ENCODE data around the gene EVPL. TPM values are rescaled to one million over a fixed set of nuclear protein-coding genes. Genes with fewer than 3 reads are reported as not detected.

EVPL gene
- total RNA-seq, 2 experiments from 2014 or later = 0.04 to 0.16 TPM

DNA sequence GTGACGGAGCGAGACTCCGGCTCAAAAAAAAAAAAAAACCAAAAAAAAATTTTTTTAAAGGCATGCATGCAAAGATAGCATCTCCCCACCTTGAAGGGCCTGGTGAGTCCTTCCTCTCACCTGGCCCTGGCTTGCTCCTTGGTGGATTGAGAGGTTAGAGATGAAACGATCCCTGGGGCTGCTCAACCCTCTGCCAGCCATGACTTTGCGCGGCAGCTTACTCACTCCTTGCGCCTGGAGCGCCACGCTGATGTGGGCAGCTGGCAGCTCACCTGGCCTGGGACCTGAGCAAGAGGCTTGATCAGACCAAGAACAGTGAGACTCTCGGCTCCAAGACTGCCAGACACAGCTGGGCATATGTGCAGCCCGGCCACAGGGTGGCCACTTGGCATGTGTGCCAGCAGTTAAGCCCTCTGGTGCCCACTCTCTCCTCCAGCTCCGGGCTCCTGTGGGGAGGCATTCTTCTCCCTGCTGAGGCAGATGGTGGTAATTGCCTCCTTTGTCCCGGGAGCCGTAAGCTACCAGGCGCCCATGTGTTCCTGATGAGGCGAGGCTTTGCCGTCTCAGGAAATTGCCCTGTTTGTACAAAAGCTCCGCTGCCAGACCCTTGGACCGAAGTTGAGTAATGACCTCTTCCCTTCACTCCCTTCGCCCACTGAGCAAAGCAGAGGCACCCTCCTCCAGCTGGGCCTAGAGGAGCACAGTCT, 5.1 kb upstream of the EVPL start:
- Mint-ChIP-seq H3K4me3 (no peak overlapping the region), H3K4me1 (peaks cover 14% of the 10 kb centered on the region), H3K36me3 (ENCODE audit: low read depth) (no peaks in the 10 kb centered on the region), H3K27me3 (no peaks in the 10 kb centered on the region), H3K27ac (no peak overlapping the region), H3K9me3 (ENCODE audit: low read depth) (no peaks in the 10 kb centered on the region)
- POLR2A ChIA-PET = interaction anchor here (0.7 to 0.9 kb wide), 3 partner anchors 13 to 240 kb away, joined by 3 to 8 read pairs (median 5); no protein-coding TSS in a partner anchor
- intact Hi-C loops (cut with DNase I, micrococcal nuclease) = no loop called here
- DNase-seq (no peak), ATAC-seq (no peak)
- CTCF ChIA-PET = interaction anchor here (0.6 to 0.9 kb wide), 6 partner anchors 16 to 248 kb away, joined by 3 read pairs; no protein-coding TSS in a partner anchor

DNA sequence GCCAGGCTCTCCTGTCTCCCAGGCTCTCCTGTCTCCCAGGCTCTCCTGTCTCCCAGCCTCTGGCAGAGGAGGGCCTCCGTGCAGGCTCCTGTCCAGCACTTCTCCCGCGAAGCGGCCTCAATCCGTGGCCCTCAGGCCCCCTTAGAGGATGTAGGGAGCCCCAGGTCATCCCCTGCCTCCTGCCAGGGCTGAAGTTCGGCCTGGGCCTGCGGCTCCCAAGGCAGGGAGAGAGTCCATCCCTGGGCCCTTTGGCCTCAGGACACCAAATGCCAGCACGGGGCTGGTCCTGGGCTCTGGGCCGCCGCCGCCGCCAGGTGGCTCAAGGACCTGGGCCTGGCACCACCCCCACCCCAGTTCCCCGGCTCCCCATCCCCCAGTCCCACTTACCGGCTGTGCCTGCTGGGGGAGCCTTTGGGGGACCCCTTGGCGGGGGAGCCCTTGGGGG, 370 bp downstream of the EVPL start:
- no peaks in the 10 kb centered on the region for H3K27me3 Mint-ChIP-seq
- no peak overlapping the region for H3K4me3 Mint-ChIP-seq
- DNase-seq (no peak), ATAC-seq (no peak)
- intact Hi-C loops (cut with DNase I, micrococcal nuclease) = no loop called here
- CTCF ChIA-PET = no interaction called here
- peaks cover 12% of the 10 kb centered on the region for H3K4me1 Mint-ChIP-seq
- H3K36me3 Mint-ChIP-seq (ENCODE audit: low read depth) = no peaks in the 10 kb centered on the region
- H3K27ac Mint-ChIP-seq = no peak overlapping the region
- POLR2A ChIA-PET = no interaction called here
- H3K9me3 Mint-ChIP-seq (ENCODE audit: low read depth) = no peaks in the 10 kb centered on the region

DNA sequence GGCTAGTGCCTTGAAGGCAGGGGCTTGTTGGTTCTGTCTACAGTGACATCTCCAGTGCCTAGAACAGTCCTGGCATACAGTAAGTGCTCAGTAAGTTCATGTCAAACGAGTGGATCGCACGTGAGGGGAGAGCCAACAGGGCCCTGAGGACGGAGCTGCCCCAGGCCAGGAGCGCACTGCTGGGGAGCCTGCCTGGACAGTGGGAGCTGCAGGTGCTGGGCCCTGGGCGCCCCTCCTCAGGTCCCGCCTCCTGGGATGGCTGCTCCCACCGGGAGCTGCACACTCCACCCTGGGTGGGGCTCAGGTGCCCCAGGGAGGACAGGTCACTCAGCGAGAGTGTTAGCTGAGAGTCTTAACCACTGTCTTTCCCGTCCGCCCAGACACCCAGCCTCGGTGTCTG, 1.8 kb downstream of the EVPL start:
- CTCF ChIA-PET = no interaction called here

DNA sequence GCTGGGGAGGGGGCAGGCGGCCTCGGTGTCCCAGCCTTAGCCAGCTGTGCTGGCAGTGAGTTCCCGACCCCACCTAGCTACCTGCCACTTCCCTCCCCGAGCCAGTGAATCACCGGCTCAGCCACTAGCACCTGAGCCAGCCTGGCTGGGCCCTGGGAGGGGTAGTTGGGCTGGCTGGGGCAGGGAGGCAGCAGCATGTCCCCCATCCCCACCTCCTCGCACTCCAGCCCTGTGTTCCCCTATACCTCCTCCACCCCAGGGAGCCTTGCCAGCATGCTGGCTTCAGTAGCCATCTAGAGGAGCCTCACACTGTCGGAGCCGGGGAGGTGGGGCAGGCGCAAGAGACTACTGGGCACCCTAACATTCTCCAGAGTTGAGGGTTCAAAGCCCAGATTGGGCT, 2.8 kb downstream of the EVPL start:
- no peaks in the 10 kb centered on the region for H3K36me3 Mint-ChIP-seq (ENCODE audit: low read depth)
- CTCF ChIA-PET = no interaction called here
- ATAC-seq (no peak), DNase-seq (no peak)
- no peaks in the 10 kb centered on the region for H3K27me3 Mint-ChIP-seq
- POLR2A ChIA-PET = no interaction called here
- H3K4me3 Mint-ChIP-seq = no peak overlapping the region
- H3K27ac Mint-ChIP-seq = no peak overlapping the region
- H3K4me1 Mint-ChIP-seq = peaks cover 5% of the 10 kb centered on the region
- intact Hi-C loops (cut with DNase I, micrococcal nuclease) = no loop called here
- no peaks in the 10 kb centered on the region for H3K9me3 Mint-ChIP-seq (ENCODE audit: low read depth)

More for the DNA sequence above, 1.8 kb downstream of the EVPL start:
- Mint-ChIP-seq H3K27ac (no peak overlapping the region), H3K27me3 (no peaks in the 10 kb centered on the region), H3K9me3 (ENCODE audit: low read depth) (no peaks in the 10 kb centered on the region), H3K4me3 (no peak overlapping the region), H3K36me3 (ENCODE audit: low read depth) (no peaks in the 10 kb centered on the region), H3K4me1 (peaks cover 12% of the 10 kb centered on the region)
- DNase-seq (no peak), ATAC-seq (no peak)
- intact Hi-C loops (cut with DNase I, micrococcal nuclease) = no loop called here
- POLR2A ChIA-PET = no interaction called here

DNA sequence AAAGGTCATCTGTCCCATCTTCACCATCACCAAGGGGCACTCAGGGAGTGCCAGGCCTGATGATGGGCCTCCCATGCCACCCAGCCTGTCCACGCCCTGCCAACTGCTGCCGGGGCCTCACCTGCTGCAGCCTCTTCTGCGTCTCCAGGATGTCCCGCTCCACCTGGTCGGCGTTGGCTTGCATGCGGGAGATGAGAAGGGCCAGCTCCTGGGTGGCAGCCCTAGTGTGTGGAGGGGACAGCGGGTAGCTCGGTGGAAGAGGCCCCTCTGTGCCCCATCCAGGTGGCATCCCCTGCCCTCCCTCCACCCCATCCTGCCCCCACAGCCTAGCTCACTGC, 3.2 kb downstream of the EVPL start:
- intact Hi-C loops (cut with DNase I, micrococcal nuclease) = no loop called here
- ATAC-seq (no peak), DNase-seq (no peak)
- Mint-ChIP-seq H3K27me3 (no peaks in the 10 kb centered on the region), H3K27ac (no peak overlapping the region), H3K9me3 (ENCODE audit: low read depth) (no peaks in the 10 kb centered on the region), H3K36me3 (ENCODE audit: low read depth) (no peaks in the 10 kb centered on the region), H3K4me1 (no peaks in the 10 kb centered on the region), H3K4me3 (no peak overlapping the region)
- ChIA-PET POLR2A (no interaction called here), CTCF (interaction anchor here (0.6 kb wide), 2 partner anchors 96 to 266 kb away, joined by 3 read pairs; no protein-coding TSS in a partner anchor)

DNA sequence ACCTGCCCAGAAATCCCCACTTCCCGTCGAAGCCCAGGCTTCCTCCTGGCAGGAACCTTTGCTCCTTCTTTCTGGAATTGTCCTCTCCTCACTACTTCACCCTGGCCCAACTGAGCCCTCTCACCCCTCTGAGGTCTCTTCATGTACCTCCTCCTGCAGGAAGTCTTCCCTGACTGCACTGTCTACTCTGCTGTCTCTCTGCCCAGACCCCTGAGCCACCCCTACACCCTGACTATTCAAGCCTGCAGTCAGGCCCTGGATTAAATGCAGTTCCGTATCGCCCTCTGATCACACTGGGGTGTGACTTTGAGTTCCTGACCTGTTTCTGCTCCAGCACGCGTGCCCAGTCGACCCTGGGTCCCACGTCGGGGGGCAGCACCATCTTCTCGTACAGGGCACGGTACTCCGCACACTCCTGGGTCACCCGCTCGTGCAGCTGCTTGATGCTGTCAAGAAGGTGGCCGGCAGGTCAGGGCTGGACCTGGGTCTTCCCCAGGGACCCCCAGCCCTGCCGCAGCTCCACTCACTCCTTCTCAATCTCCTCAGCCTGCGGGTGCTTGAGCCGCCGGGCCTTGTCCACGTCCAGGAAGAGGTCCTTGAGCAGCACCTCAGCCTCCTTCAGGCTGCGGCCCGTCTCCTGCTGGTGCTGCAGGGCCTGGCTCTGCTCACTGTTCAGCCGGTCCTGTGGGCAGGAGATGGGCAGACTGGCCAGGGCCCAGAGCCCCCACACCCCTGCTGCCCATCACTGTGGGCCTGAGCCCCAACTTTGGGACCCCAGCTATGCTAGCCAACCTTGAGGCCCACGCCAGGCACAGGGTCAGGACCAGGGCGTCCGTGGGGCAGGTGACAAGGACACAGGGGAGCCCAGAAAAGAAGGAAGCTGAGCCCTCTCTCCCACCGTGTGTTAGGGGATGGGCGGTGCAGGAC, 3.9 kb downstream of the EVPL start:
- H3K27ac Mint-ChIP-seq = no peak overlapping the region
- DNase-seq (no peak), ATAC-seq (no peak)
- no peaks in the 10 kb centered on the region for H3K9me3 Mint-ChIP-seq (ENCODE audit: low read depth)
- intact Hi-C loops (cut with DNase I, micrococcal nuclease) = no loop called here
- no peaks in the 10 kb centered on the region for H3K27me3 Mint-ChIP-seq
- no peak overlapping the region for H3K4me3 Mint-ChIP-seq
- ChIA-PET CTCF (interaction anchor here (0.6 to 1.5 kb wide), 3 partner anchors 9 to 266 kb away, joined by 3 to 5 read pairs (median 3); no protein-coding TSS in a partner anchor), POLR2A (no interaction called here)
- H3K36me3 Mint-ChIP-seq (ENCODE audit: low read depth) = no peaks in the 10 kb centered on the region
- H3K4me1 Mint-ChIP-seq = no peaks in the 10 kb centered on the region

DNA sequence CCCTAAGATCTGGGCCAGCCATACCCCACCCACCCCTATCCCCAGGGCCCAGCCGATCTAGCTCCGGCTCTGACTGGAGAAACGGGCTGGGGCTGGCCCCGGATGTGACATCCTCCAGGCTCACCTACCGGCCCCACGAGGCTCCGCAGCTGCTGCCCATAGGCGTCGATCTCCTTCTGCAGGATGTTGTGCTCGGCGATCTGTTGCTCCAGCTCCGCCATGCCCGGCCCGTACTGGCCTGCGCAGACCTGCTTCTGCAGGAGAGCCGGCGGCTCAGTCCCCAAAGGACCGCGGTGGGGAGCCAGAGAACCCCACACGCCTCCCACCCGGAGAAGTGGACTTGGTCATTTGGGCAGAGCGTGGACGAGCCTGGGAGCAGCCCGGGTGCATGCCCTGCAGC, 4.8 kb downstream of the EVPL start:
- ATAC-seq (no peak), DNase-seq (no peak)
- Mint-ChIP-seq H3K9me3 (ENCODE audit: low read depth) (no peaks in the 10 kb centered on the region), H3K27ac (no peak overlapping the region), H3K4me1 (no peaks in the 10 kb centered on the region), H3K4me3 (no peak overlapping the region), H3K36me3 (ENCODE audit: low read depth) (no peaks in the 10 kb centered on the region), H3K27me3 (no peaks in the 10 kb centered on the region)
- ChIA-PET POLR2A (no interaction called here), CTCF (interaction anchor here (1.5 kb wide), 1 partner anchor 8 kb away, joined by 5 read pairs; no protein-coding TSS in a partner anchor)
- intact Hi-C loops (cut with DNase I, micrococcal nuclease) = no loop called here

DNA sequence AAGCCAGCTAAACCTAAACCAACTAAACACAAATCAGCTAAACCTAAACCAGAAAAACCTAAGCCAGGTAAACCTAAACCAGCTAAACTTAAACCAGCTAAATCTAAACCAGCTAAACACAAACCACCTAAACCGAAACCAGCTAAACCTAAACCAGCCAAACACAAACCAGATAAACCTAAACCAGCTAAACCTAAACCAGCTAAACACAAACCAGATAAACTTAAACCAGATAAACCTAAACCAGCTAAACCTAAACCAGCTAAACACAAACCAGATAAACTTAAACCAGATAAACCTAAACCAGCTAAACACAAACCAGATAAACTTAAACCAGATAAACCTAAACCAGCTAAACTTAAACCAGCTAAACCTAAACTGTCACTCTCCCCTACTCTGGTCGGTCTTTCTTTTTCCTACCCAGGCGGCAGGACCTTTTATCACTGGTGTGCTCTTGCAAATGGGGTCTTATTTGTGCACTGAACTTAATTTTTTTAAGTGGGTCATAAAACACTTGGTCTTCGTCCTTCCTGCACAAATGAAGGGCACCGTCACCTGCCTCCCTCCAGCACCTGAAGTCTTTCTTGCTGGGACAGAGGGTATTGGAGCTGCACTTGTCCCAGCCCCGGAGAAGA, 7.2 kb downstream of the EVPL start:
- Mint-ChIP-seq H3K4me3 (no peak overlapping the region), H3K4me1 (no peaks in the 10 kb centered on the region), H3K36me3 (ENCODE audit: low read depth) (no peaks in the 10 kb centered on the region), H3K9me3 (ENCODE audit: low read depth) (no peaks in the 10 kb centered on the region), H3K27me3 (no peaks in the 10 kb centered on the region), H3K27ac (no peak overlapping the region)
- CTCF ChIA-PET = interaction anchor here (0.6 to 2.9 kb wide), 15 partner anchors 9 to 929 kb away, joined by 3 to 12 read pairs (median 4); partner anchors contain the start of gene CDK3
- ATAC-seq = no peak
- no peak for DNase-seq
- POLR2A ChIA-PET = interaction anchor here (1.2 to 1.7 kb wide), 2 partner anchors 21 to 79 kb away, joined by 4 read pairs; partner anchors contain the start of gene FBF1
- intact Hi-C loops (cut with DNase I, micrococcal nuclease) = no loop called here

DNA sequence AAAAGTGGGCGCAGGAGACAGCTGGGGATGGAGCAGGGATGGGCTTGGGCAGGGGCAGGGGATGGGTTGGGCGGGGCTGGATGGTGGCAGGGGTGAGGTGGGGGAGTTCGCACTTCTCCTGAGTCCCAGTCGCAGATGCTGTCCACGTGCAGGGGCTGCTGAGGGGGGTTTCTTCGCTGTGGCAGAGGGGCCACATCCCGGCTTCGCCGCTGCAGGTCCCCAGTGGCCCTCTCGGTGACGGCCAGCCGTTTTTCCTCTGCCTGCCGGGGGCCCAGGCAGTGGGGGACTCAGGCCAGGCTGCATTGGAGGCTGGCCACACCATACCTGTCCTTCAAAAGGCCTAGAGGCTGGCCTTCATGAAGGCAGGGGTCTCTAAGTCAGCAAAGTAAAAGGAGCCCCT, 8.3 kb downstream of the EVPL start:
- Mint-ChIP-seq H3K27me3 (no peaks in the 10 kb centered on the region), H3K4me3 (no peak overlapping the region), H3K9me3 (ENCODE audit: low read depth) (no peaks in the 10 kb centered on the region), H3K27ac (no peak overlapping the region), H3K36me3 (ENCODE audit: low read depth) (no peaks in the 10 kb centered on the region), H3K4me1 (peaks cover 3% of the 10 kb centered on the region)
- POLR2A ChIA-PET = interaction anchor here (1.2 to 1.7 kb wide), 2 partner anchors 22 to 78 kb away, joined by 4 read pairs; partner anchors contain the start of gene FBF1
- intact Hi-C loops (cut with DNase I, micrococcal nuclease) = no loop called here
- DNase-seq (no peak), ATAC-seq (no peak)
- CTCF ChIA-PET = interaction anchor here (1.3 to 2.9 kb wide), 5 partner anchors 8 to 281 kb away, joined by 3 to 12 read pairs (median 6); partner anchors contain the start of gene CDK3

DNA sequence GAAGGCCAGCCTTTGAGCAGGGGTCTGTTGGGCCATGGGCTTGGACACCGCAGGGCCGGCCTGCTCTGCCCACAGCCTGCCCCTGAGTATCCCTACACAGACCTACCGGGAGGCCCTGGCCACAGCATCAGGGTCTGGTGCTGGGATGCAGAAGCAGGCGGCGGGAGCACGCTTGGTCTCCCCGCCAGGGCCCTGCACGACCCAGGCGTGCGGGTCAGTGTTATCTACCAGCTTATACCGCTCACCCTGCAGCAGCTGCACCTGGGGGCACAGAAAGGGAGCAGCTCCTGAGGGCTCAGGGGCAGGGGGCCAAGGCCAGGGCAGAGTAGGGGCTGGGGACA, 8.8 kb downstream of the EVPL start:
- peaks cover 3% of the 10 kb centered on the region for H3K4me1 Mint-ChIP-seq
- ChIA-PET POLR2A (interaction anchor here (0.6 kb wide), 1 partner anchor 277 kb away, joined by 3 read pairs; no protein-coding TSS in a partner anchor), CTCF (interaction anchor here (0.5 kb wide), 1 partner anchor 335 kb away, joined by 4 read pairs; no protein-coding TSS in a partner anchor)
- DNase-seq (no peak), ATAC-seq (no peak)
- no peaks in the 10 kb centered on the region for H3K36me3 Mint-ChIP-seq (ENCODE audit: low read depth)
- intact Hi-C loops (cut with DNase I, micrococcal nuclease) = no loop called here
- H3K4me3 Mint-ChIP-seq = no peak overlapping the region
- H3K27me3 Mint-ChIP-seq = no peaks in the 10 kb centered on the region
- H3K9me3 Mint-ChIP-seq (ENCODE audit: low read depth) = no peaks in the 10 kb centered on the region
- no peak overlapping the region for H3K27ac Mint-ChIP-seq

Data from activated CD4-positive, alpha-beta T cell treated with anti-CD3 and anti-CD28 coated beads for 36 hours (primary cell).